HCT116 (cell line): ENCODE data around the gene PRLR. TPM values are rescaled to one million over a fixed set of nuclear protein-coding genes. Genes with fewer than 3 reads are reported as not detected.

Experiments used
- ATAC-seq: fragments of 200-7000 bp; cut with Tn5 transposase; 2 replicates; pipeline ENCODE4 v1.9.1; 2020; ENCODE audit warnings: mild to moderate bottlenecking, moderate library complexity
- BruUV-seq: library from RNA; stranded (reverse); fragments of 400-500 nt; replicated peaks from 2 replicates; lab custom pipeline; 2021; lab: Mats Ljungman, UMichigan
- CTCF ChIA-PET: fragments of 300-600 bp; sonication (Branson Sonifier 250); formaldehyde crosslinking; loops from one replicate; lab custom pipeline; 2021; ENCODE audit warnings: antibody characterized with exemption; lab: Charles Lee
- POLR2A ChIA-PET: fragments of 300-600, 350-600 bp; sonication (Branson Sonifier 250); formaldehyde crosslinking; loops from one replicate; lab custom pipeline; 2021; ENCODE audit warnings: antibody characterized with exemption; lab: Charles Lee
- RAD21 ChIA-PET, 2 experiments: fragments of 300-600 bp; sonication (Branson Sonifier 250); formaldehyde crosslinking; loops; one replicate each; lab custom pipeline; 2023; ENCODE audit warnings: low total read pairs in 2 of 2; ENCODE audit not compliant: uncharacterized antibody in 2 of 2, unreplicated experiment in 2 of 2, low non-redundant PET in 1 of 2; lab: Charles Lee
- DNase-seq: peaks from one replicate; pipeline ENCODE4 v3.0.0-alpha.2; 2010; ENCODE audit warnings: low read depth, low spot score
- H2AFZ ChIP-seq: fragments of 200-600 bp; shearing (Covaris generic), sonication (generic); 2 replicates; pipeline ENCODE4 v1.6.1; 2017; ENCODE audit warnings: low read depth, mixed run types, mixed read lengths, antibody characterized with exemption, low read length; ENCODE audit not compliant: poor library complexity, severe bottlenecking
- H3K27ac ChIP-seq: 2 replicates; pipeline ENCODE4 v1.5.1; 2012; ENCODE audit warnings: low read depth, low read length
- H3K27me3 ChIP-seq: fragments of 200-600 bp; sonication (generic); 2 replicates; pipeline ENCODE4 v1.6.1; 2016; ENCODE audit warnings: mixed run types, low read length, mixed read lengths; ENCODE audit not compliant: insufficient read depth
- H3K36me3 ChIP-seq, 2 experiments: fragments of 200-500 bp in 1 of 2; fragments of 200-600 bp in 1 of 2; sonication (Bioruptor generic) in 1 of 2; sonication (generic) in 1 of 2; 2 replicates each; pipeline versions ENCODE4 v1.5.1 to v1.6.1; 2014 to 2016; ENCODE audit warnings: low read length in 2 of 2, inconsistent platforms in 1 of 2, mixed read lengths in 1 of 2, mixed run types in 1 of 2; ENCODE audit not compliant: insufficient read depth in 2 of 2, control insufficient read depth in 1 of 2
- H3K4me1 ChIP-seq, 2 experiments: fragments of 200-600 bp in 1 of 2; sonication (generic) in 1 of 2; 2 replicates each; pipeline versions ENCODE4 v1.5.1 to v1.6.1; 2012 to 2017; ENCODE audit warnings: low read length in 2 of 2, inconsistent platforms in 1 of 2, mild to moderate bottlenecking in 1 of 2, mixed read lengths in 1 of 2, mixed run types in 1 of 2, moderate library complexity in 1 of 2; ENCODE audit not compliant: insufficient read depth in 2 of 2, control insufficient read depth in 1 of 2
- H3K4me2 ChIP-seq: fragments of 200-600 bp; sonication (generic); 2 replicates; pipeline ENCODE4 v1.6.1; 2017; ENCODE audit warnings: mixed run types, low read length, mixed read lengths
- H3K4me3 ChIP-seq, 2 experiments: fragments of 200-600 bp in 1 of 2; sonication (generic) in 1 of 2; replicated peaks in 1 of 2; 2 replicates each; pipeline ENCODE4 v1.5.1; 2011 to 2016; ENCODE audit warnings: low read length in 2 of 2, control low read depth in 1 of 2, low read depth in 1 of 2, mild to moderate bottlenecking in 1 of 2, mixed read lengths in 1 of 2, mixed run types in 1 of 2
- H3K79me2 ChIP-seq: fragments of 200-600 bp; sonication (generic); 2 replicates; pipeline ENCODE4 v1.6.1; 2017; ENCODE audit warnings: mild to moderate bottlenecking, mixed run types, low read length, moderate library complexity, mixed read lengths; ENCODE audit not compliant: insufficient read depth
- H3K9ac ChIP-seq: fragments of 200-600 bp; sonication (generic); 2 replicates; pipeline ENCODE4 v1.6.1; 2016; ENCODE audit warnings: low read length, mixed read lengths
- H3K9me2 ChIP-seq: fragments of 200-600 bp; sonication (generic), shearing (Covaris generic); 2 replicates; pipeline ENCODE4 v1.6.1; 2017; ENCODE audit warnings: mixed run types, mild to moderate bottlenecking, moderate library complexity; ENCODE audit not compliant: insufficient read depth
- H3K9me3 ChIP-seq, 2 experiments: fragments of 200-500 bp in 1 of 2; fragments of 200-600 bp in 1 of 2; sonication (Bioruptor generic) in 1 of 2; sonication (generic) in 1 of 2; 2 replicates each; pipeline ENCODE4 v1.6.1; 2014 to 2017; ENCODE audit warnings: low read length in 2 of 2, mixed read lengths in 2 of 2, inconsistent platforms in 1 of 2, low read depth in 1 of 2, mild to moderate bottlenecking in 1 of 2, mixed run types in 1 of 2, moderate library complexity in 1 of 2; ENCODE audit not compliant: control insufficient read depth in 1 of 2, insufficient read depth in 1 of 2
- H4K20me1 ChIP-seq: fragments of 200-600 bp; sonication (generic), shearing (Covaris generic); 2 replicates; pipeline ENCODE4 v1.6.1; 2017; ENCODE audit warnings: mixed run types, mild to moderate bottlenecking, moderate library complexity; ENCODE audit not compliant: insufficient read depth
- CBX3 ChIP-seq: IDR thresholded peaks from 2 replicates; pipeline ENCODE4 v1.6.1; 2012; ENCODE audit warnings: low read depth
- CEBPB ChIP-seq: IDR thresholded peaks from 2 replicates; pipeline ENCODE4 v1.6.1; 2012; ENCODE audit warnings: low read depth
- EGR1 ChIP-seq: IDR thresholded peaks from 2 replicates; pipeline ENCODE4 v1.6.1; 2012; ENCODE audit warnings: low read depth
- EZH2phosphoT487 ChIP-seq: fragments of 200-600 bp; IDR thresholded peaks from 2 replicates; pipeline ENCODE4 v1.6.1; 2018; ENCODE audit warnings: antibody characterized with exemption, borderline replicate concordance
- FOSL1 ChIP-seq: IDR thresholded peaks from 2 replicates; pipeline ENCODE4 v1.6.1; 2012; ENCODE audit warnings: low read depth
- JUND ChIP-seq: IDR thresholded peaks from 2 replicates; pipeline ENCODE4 v1.6.1; 2012
- POLR2A ChIP-seq: IDR thresholded peaks from 2 replicates; pipeline ENCODE4 v1.7.0; 2011; ENCODE audit warnings: borderline replicate concordance; ENCODE audit not compliant: insufficient read depth, insufficient read length; ENCODE audit errors: extremely low read depth
- POLR2AphosphoS5 ChIP-seq: IDR thresholded peaks from 2 replicates; pipeline ENCODE4 v1.6.1; 2011; ENCODE audit warnings: mild to moderate bottlenecking, low read depth, low read length, moderate library complexity
- RAD21 ChIP-seq: IDR thresholded peaks from 2 replicates; pipeline ENCODE4 v1.6.1; 2012; ENCODE audit warnings: low read depth, mild to moderate bottlenecking
- SP1 ChIP-seq: IDR thresholded peaks from 2 replicates; pipeline ENCODE4 v1.6.1; 2012; ENCODE audit warnings: low read depth
- ZFX ChIP-seq: fragments of 450-650 bp; IDR thresholded peaks from 2 replicates; pipeline ENCODE4 v1.6.1; 2017
- intact Hi-C: fragments of 100-400 bp; cut with micrococcal nuclease; formaldehyde crosslinking; loops from 2 replicates; pipeline ENCODE4 v1.10.0; 2022
- total RNA-seq: library from RNA; stranded (reverse); gene quantifications from one replicate; pipeline ENCODE4 v1.2.1, GENCODE V29; 2021; ENCODE audit not compliant: unreplicated experiment
- TF ChIP-seq, protein P1 (sequence below): IDR thresholded peaks from 2 replicates; pipeline ENCODE4 v1.6.1; 2012; ENCODE audit warnings: low read depth
- TF ChIP-seq, protein P2 (sequence below): IDR thresholded peaks from 2 replicates; pipeline ENCODE4 v1.6.1; 2012

Gene PRLR
- total RNA-seq, 1 experiment from 2014 or later, result 0.10 TPM

DNA sequence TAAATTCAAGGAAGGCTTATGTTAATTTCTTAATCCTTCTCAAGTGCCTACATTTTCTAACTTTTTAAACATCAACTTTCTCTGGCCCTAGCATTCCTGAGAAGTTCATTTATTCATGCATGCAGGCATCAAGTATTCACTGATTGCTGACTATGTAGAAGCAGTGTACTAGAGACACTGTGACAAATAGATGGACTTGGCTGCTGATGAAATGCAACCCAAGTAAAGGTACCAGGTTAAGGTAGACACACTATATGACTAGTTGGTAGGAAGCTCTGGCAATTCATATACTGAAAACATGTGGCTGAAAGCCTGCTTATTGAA, 66.6 kb downstream of the PRLR start:
- intact Hi-C loops, result no loop called here
- Histone ChIP-seq H3K9me2 (no peaks in the 10 kb centered on the region), H3K36me3 (no peaks in the 10 kb centered on the region), H3K4me1 (no peaks in the 10 kb centered on the region), H3K79me2 (no peaks in the 10 kb centered on the region), H4K20me1 (no peaks in the 10 kb centered on the region), H3K27ac (no peak overlapping the region), H3K4me3 (no peak overlapping the region), H2AFZ (no peak overlapping the region), H3K9me3 (no peaks in the 10 kb centered on the region), H3K4me2 (no peak overlapping the region), H3K27me3 (no peaks in the 10 kb centered on the region), H3K9ac (no peak overlapping the region)
- DNase-seq, result no peak
- ChIA-PET RAD21 (no interaction called here), CTCF (no interaction called here), POLR2A (no interaction called here)
- BruUV-seq, result no TSS peak
- no peak for ATAC-seq
- TF ChIP-seq FOSL1, result no peak
- no peak for TF ChIP-seq POLR2AphosphoS5
- no peak for TF ChIP-seq SP1
- TF ChIP-seq CEBPB, result no peak
- no peak for TF ChIP-seq EZH2phosphoT487
- TF ChIP-seq EGR1, result no peak
- no peak for TF ChIP-seq POLR2A
- TF ChIP-seq, protein P1, sequence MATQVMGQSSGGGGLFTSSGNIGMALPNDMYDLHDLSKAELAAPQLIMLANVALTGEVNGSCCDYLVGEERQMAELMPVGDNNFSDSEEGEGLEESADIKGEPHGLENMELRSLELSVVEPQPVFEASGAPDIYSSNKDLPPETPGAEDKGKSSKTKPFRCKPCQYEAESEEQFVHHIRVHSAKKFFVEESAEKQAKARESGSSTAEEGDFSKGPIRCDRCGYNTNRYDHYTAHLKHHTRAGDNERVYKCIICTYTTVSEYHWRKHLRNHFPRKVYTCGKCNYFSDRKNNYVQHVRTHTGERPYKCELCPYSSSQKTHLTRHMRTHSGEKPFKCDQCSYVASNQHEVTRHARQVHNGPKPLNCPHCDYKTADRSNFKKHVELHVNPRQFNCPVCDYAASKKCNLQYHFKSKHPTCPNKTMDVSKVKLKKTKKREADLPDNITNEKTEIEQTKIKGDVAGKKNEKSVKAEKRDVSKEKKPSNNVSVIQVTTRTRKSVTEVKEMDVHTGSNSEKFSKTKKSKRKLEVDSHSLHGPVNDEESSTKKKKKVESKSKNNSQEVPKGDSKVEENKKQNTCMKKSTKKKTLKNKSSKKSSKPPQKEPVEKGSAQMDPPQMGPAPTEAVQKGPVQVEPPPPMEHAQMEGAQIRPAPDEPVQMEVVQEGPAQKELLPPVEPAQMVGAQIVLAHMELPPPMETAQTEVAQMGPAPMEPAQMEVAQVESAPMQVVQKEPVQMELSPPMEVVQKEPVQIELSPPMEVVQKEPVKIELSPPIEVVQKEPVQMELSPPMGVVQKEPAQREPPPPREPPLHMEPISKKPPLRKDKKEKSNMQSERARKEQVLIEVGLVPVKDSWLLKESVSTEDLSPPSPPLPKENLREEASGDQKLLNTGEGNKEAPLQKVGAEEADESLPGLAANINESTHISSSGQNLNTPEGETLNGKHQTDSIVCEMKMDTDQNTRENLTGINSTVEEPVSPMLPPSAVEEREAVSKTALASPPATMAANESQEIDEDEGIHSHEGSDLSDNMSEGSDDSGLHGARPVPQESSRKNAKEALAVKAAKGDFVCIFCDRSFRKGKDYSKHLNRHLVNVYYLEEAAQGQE, result no peak
- no peak for TF ChIP-seq ZFX
- TF ChIP-seq RAD21, result no peak
- TF ChIP-seq, protein P2, sequence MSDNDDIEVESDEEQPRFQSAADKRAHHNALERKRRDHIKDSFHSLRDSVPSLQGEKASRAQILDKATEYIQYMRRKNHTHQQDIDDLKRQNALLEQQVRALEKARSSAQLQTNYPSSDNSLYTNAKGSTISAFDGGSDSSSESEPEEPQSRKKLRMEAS, result no peak
- no peak for TF ChIP-seq JUND
- no peak for TF ChIP-seq CBX3
